Brain microvascular endothelial cell (primary cell): ENCODE data around the gene ARRDC2.
"Not testable (repeated sequence)": the region's sequence is repeated elsewhere in the genome, so short reads cannot be mapped to it uniquely, and the experiment has no call there.

Experiments used
- DNase-seq: peaks from one replicate; pipeline ENCODE4 v3.0.0-alpha.2; 2020
- H3K27ac ChIP-seq: fragments of 250-450 bp; sonication (Bioruptor Pico); 2 replicates; pipeline ENCODE4 v1.5.1; 2020; ENCODE audit warnings: mild to moderate bottlenecking, moderate library complexity
- H3K27me3 ChIP-seq: fragments of 250-450 bp; sonication (Bioruptor Pico); replicated peaks from 2 replicates; pipeline ENCODE4 v1.5.1; 2020; ENCODE audit warnings: mild to moderate bottlenecking
- H3K36me3 ChIP-seq: fragments of 250-450 bp; sonication (Bioruptor Pico); replicated peaks from 2 replicates; pipeline ENCODE4 v1.5.1; 2020; ENCODE audit warnings: mild to moderate bottlenecking
- H3K4me3 ChIP-seq: 2 replicates; pipeline ENCODE4 v1.5.1; 2011; ENCODE audit warnings: low read depth, mild to moderate bottlenecking, control low read depth, low read length, moderate library complexity
- CTCF ChIP-seq: IDR thresholded peaks from 2 replicates; pipeline ENCODE4 v1.5.1; 2011; ENCODE audit warnings: low read depth, mild to moderate bottlenecking, moderate library complexity, low read length, control low read depth, inconsistent platforms; ENCODE audit errors: missing control alignments
- in situ Hi-C: cut with HindIII; loops from 2 replicates; pipeline ENCODE4 v1.10.0; 2017; ENCODE audit warnings: low sequenced_read_pairs, low pct_ligation_motif_present

Gene ARRDC2

GRCh38 chr19:18001777-18002345 lies 6.1 kb upstream of the ARRDC2 start:
- no peak overlapping the region for H3K27ac ChIP-seq
- no peak for TF ChIP-seq CTCF
- H3K27me3 ChIP-seq: no peaks in the 10 kb centered on the region
- DNase-seq: no peak
- peak overlapping the region; percentile 64 for H3K4me3 ChIP-seq
- in situ Hi-C loops: no loop called here
- no peaks in the 10 kb centered on the region for H3K36me3 ChIP-seq

- no peak for DNase-seq
- TF ChIP-seq CTCF: no peak
- Histone ChIP-seq H3K27ac (no peak overlapping the region), H3K27me3 (no peaks in the 10 kb centered on the region), H3K36me3 (no peaks in the 10 kb centered on the region), H3K4me3 (peak overlapping the region; percentile 64)
- in situ Hi-C loops: no loop called here
Measured at GRCh38 chr19:18002347-18002850, 5.6 kb upstream of the ARRDC2 start.

- H3K27me3 ChIP-seq, H3K4me3 ChIP-seq, DNase-seq, H3K27ac ChIP-seq, in situ Hi-C loops: not testable (repeated sequence)
- H3K36me3 ChIP-seq: peaks cover 18% of the 10 kb centered on the region
Measured at GRCh38 chr19:18005750-18006149, 2.2 kb upstream of the ARRDC2 start.

- TF ChIP-seq CTCF: peak; percentile 97
- in situ Hi-C loops: no loop called here
- H3K36me3 ChIP-seq: peaks cover 29% of the 10 kb centered on the region
- no peaks in the 10 kb centered on the region for H3K27me3 ChIP-seq
- peak overlapping the region; percentile 53 for H3K4me3 ChIP-seq
- peak; percentile 64 for DNase-seq
- H3K27ac ChIP-seq: no peak overlapping the region
Measured at GRCh38 chr19:18007044-18007916, 690 bp upstream of the ARRDC2 start.

GRCh38 chr19:18008814-18009213 lies 844 bp downstream of the ARRDC2 start:
- Histone ChIP-seq H3K36me3 (peaks cover 44% of the 10 kb centered on the region), H3K4me3 (no peak overlapping the region), H3K27ac (no peak overlapping the region), H3K27me3 (no peaks in the 10 kb centered on the region)
- DNase-seq: no peak
- no peak for TF ChIP-seq CTCF
- in situ Hi-C loops: no loop called here

GRCh38 chr19:18009412-18010066 lies 1.6 kb downstream of the ARRDC2 start:
- Histone ChIP-seq H3K36me3 (peaks cover 47% of the 10 kb centered on the region), H3K4me3 (no peak overlapping the region), H3K27ac (no peak overlapping the region), H3K27me3 (no peaks in the 10 kb centered on the region)
- no peak for TF ChIP-seq CTCF
- DNase-seq: no peak
- in situ Hi-C loops: no loop called here
